Endothelial cell of umbilical vein (primary cell): Measurements from ENCODE around the gene CAMK2D. TPM values are rescaled to one million over a fixed set of nuclear protein-coding genes. Genes with fewer than 3 reads are reported as not detected.
"Not testable (repeated sequence)": the region's sequence is repeated elsewhere in the genome, so short reads cannot be mapped to it uniquely, and the experiment has no call there.

Experiments
- BruUV-seq: library from RNA; stranded (reverse); fragments of 400-500 nt; replicated peaks from 2 replicates; lab custom pipeline; 2021; lab: Mats Ljungman, UMichigan
- CTCF ChIA-PET: fragments of 300-600, 350-600 bp; sonication (Branson Sonifier 250); formaldehyde crosslinking; loops from one replicate; lab custom pipeline; 2021; ENCODE audit warnings: antibody characterized with exemption, inconsistent platforms; lab: Charles Lee
- POLR2A ChIA-PET: fragments of 300-600, 350-600 bp; sonication (Branson Sonifier 250); formaldehyde crosslinking; loops from one replicate; lab custom pipeline; 2021; ENCODE audit warnings: antibody characterized with exemption, inconsistent platforms; lab: Charles Lee
- DNase-seq: peaks from one replicate; pipeline ENCODE4 v3.0.0-alpha.2; 2011; ENCODE audit warnings: low read depth, low spot score
- FAIRE-seq: peaks from 2 replicates; lab custom pipeline; 2011; peaks lifted over from hg19 to GRCh38; lab: Jason Lieb, UNC
- H2AFZ ChIP-seq: 2 replicates; pipeline ENCODE4 v1.6.0; 2012; ENCODE audit warnings: low read depth, low read length, control low read depth, inconsistent platforms
- H3K27ac ChIP-seq: 2 replicates; pipeline ENCODE4 v1.5.1; 2011; ENCODE audit warnings: low read depth, mild to moderate bottlenecking, control low read depth, low read length, moderate library complexity; ENCODE audit not compliant: insufficient read depth
- H3K27me3 ChIP-seq, 2 experiments: 2 replicates each; pipeline versions ENCODE4 v1.6.0 to v1.6.1; 2011; ENCODE audit warnings: low read length in 2 of 2, mixed read lengths in 1 of 2; ENCODE audit not compliant: control insufficient read depth in 2 of 2, insufficient read depth in 2 of 2
- H3K36me3 ChIP-seq, 2 experiments: 2 replicates in 1 of 2; 3 replicates in 1 of 2; pipeline ENCODE4 v1.5.1; 2011; ENCODE audit warnings: low read length in 2 of 2, mild to moderate bottlenecking in 1 of 2, moderate library complexity in 1 of 2; ENCODE audit not compliant: control insufficient read depth in 2 of 2, insufficient read depth in 2 of 2; ENCODE audit errors: extremely low read depth in 1 of 2
- H3K4me1 ChIP-seq: 3 replicates; pipeline ENCODE4 v1.5.1; 2011; ENCODE audit warnings: mild to moderate bottlenecking, low read length; ENCODE audit not compliant: control insufficient read depth, insufficient read depth; ENCODE audit errors: extremely low read depth
- H3K4me2 ChIP-seq: 2 replicates; pipeline ENCODE4 v1.6.1; 2011; ENCODE audit warnings: low read length, control low read depth, mixed read lengths; ENCODE audit not compliant: insufficient read depth
- H3K4me3 ChIP-seq, 3 experiments: fragments of 200-600 bp in 1 of 3; sonication (generic), shearing (Covaris generic) in 1 of 3; replicated peaks in 1 of 3; 2 replicates each; pipeline ENCODE4 v1.5.1; 2011 to 2016; ENCODE audit warnings: control low read depth in 3 of 3, low read length in 3 of 3, mild to moderate bottlenecking in 2 of 3, inconsistent platforms in 1 of 3, low read depth in 1 of 3, moderate library complexity in 1 of 3; ENCODE audit not compliant: insufficient read depth in 1 of 3
- H3K79me2 ChIP-seq: 2 replicates; pipeline ENCODE4 v1.6.0; 2012; ENCODE audit warnings: low read length, inconsistent platforms; ENCODE audit not compliant: control insufficient read depth, insufficient read depth
- H3K9ac ChIP-seq: replicated peaks from 2 replicates; pipeline ENCODE3; 2011; ENCODE audit warnings: low read length, control low read depth; ENCODE audit not compliant: insufficient read depth; ENCODE audit errors: extremely low read depth
- H3K9me1 ChIP-seq: replicated peaks from 3 replicates; pipeline ENCODE4 v1.6.0; 2011; ENCODE audit warnings: mild to moderate bottlenecking, low read length; ENCODE audit not compliant: control insufficient read depth, insufficient read depth; ENCODE audit errors: extremely low read depth
- H3K9me3 ChIP-seq: replicated peaks from 2 replicates; pipeline ENCODE4 v1.5.1; 2012; ENCODE audit warnings: low read length, inconsistent platforms; ENCODE audit not compliant: control insufficient read depth, insufficient read depth
- H4K20me1 ChIP-seq: replicated peaks from 2 replicates; pipeline ENCODE3; 2011; ENCODE audit warnings: mild to moderate bottlenecking, low read length; ENCODE audit not compliant: control insufficient read depth, insufficient read depth; ENCODE audit errors: extremely low read depth
- CTCF ChIP-seq, 2 donors: IDR thresholded peaks; 1 replicate in 1 of 2; 2 replicates in 1 of 2; pipeline ENCODE4 v1.5.1; 2011; ENCODE audit warnings: low read length in 2 of 2, mild to moderate bottlenecking in 2 of 2, moderate library complexity in 2 of 2, control low read depth in 1 of 2, inconsistent platforms in 1 of 2, low read depth in 1 of 2; ENCODE audit not compliant: insufficient read depth in 1 of 2; ENCODE audit errors: extremely low read depth in 1 of 2
- EZH2 ChIP-seq: IDR thresholded peaks from 2 replicates; pipeline ENCODE4 v1.6.1; 2012; ENCODE audit warnings: borderline replicate concordance, low read depth, mild to moderate bottlenecking, moderate library complexity, low read length, inconsistent platforms; ENCODE audit not compliant: severe bottlenecking
- dilution Hi-C: fragments of 300-500 bp; cut with MboI; formaldehyde crosslinking; loops from one replicate; pipeline ENCODE4 v1.15.0; 2019; ENCODE audit warnings: low sequenced_read_pairs; ENCODE audit not compliant: extremely low pct_ligation_motif_present
- intact Hi-C: fragments of 100-400 bp; cut with micrococcal nuclease; formaldehyde crosslinking; loops from one replicate; pipeline ENCODE4 v1.10.0; 2022
- polyA plus RNA-seq, 4 experiments: library from polyadenylated mRNA; depleted of rRNA in 3 of 4; stranded (reverse) in 3 of 4; unstranded in 1 of 4; fragments of >200 nt; gene quantifications; 2 replicates each; pipeline versions ENCODE4 v1.2.1 to v1.2.3, GENCODE V29; 2011 to 2012; ENCODE audit warnings: missing spikeins in 1 of 4
- total RNA-seq: library from RNA; stranded (reverse); gene quantifications from 2 replicates; pipeline ENCODE4 v1.2.3, GENCODE V29; 2021

The CAMK2D gene
- total and polyA plus RNA-seq, 2 donors (not counting 3 experiments of a cell fraction or from before 2014, with no cell fraction given) = 10.4 to 30.7 TPM

- Histone ChIP-seq H3K9me1 (no peaks in the 10 kb centered on the region), H3K27me3 (no peaks in the 10 kb centered on the region), H3K27ac (no peak overlapping the region), H3K4me1 (no peaks in the 10 kb centered on the region), H3K9ac (no peak overlapping the region), H3K79me2 (no peaks in the 10 kb centered on the region), H3K9me3 (no peaks in the 10 kb centered on the region), H3K36me3 (no peaks in the 10 kb centered on the region), H2AFZ (no peak overlapping the region), H3K4me2 (no peak overlapping the region), H3K4me3 (no peak overlapping the region), H4K20me1 (no peaks in the 10 kb centered on the region)
- TF ChIP-seq EZH2 (no peak), CTCF (IDR thresholded peaks at IDR 0.05; ENCODE audit: extremely low read depth in 1 of 2, insufficient read depth in 1 of 2, low read depth in 1 of 2, low read length in 2 of 2) (no peak)
- ChIA-PET CTCF (no interaction called here), POLR2A (no interaction called here)
- dilution Hi-C loops (no loop called here), intact Hi-C loops (no loop called here)
- FAIRE-seq = no peak
- BruUV-seq = no TSS peak
- no peak for DNase-seq
Observed at GRCh38 chr4:113801882-113802281, 40.3 kb upstream of the CAMK2D start.

- POLR2A ChIA-PET, DNase-seq, H3K4me1 ChIP-seq, H3K27ac ChIP-seq, dilution Hi-C loops, H3K9me1 ChIP-seq, H3K27me3 ChIP-seq, H3K79me2 ChIP-seq, H3K9me3 ChIP-seq, FAIRE-seq, H4K20me1 ChIP-seq, H3K9ac ChIP-seq, H3K4me3 ChIP-seq, intact Hi-C loops, H3K36me3 ChIP-seq, H2AFZ ChIP-seq, CTCF ChIA-PET, H3K4me2 ChIP-seq, BruUV-seq: not testable (repeated sequence)
Observed at GRCh38 chr4:113796381-113796780, 34.8 kb upstream of the CAMK2D start.
